GM18868 (cell line): ENCODE data around the gene RUNX1.

ENCODE experiments used
- ATAC-seq: cut with Tn5 transposase; IDR thresholded peaks from one replicate; pipeline ENCODE4 v1.9.1; 2021; ENCODE audit warnings: mild to moderate bottlenecking, moderate library complexity; ENCODE audit not compliant: unreplicated experiment

The RUNX1 gene

GRCh38 chr21:34836933-34837505 is 212.1 kb downstream of the RUNX1 start:
- no peak for ATAC-seq

GRCh38 chr21:34836103-34836932 is 212.8 kb downstream of the RUNX1 start:
- ATAC-seq: no peak

DNA sequence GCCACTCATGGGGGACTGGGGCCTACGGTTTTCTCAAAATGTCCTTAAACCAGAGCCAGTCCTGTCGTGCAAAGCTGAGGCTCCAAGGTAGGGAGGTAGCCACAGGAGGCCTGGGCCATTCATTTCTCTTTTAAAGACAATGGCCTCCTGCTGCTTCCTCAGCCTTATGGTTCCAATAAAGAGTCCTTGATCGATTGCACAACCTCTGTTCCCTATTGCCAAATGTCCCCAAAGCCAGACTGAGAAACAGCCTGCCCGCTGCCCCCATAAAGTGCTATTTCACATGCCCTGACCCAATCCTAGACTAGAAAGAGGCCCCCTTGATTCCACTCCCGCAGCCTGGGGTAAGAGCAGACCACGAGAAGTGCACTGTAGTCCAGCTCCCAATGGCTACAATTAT is 213.6 kb downstream of the RUNX1 start:
- no peak for ATAC-seq

DNA sequence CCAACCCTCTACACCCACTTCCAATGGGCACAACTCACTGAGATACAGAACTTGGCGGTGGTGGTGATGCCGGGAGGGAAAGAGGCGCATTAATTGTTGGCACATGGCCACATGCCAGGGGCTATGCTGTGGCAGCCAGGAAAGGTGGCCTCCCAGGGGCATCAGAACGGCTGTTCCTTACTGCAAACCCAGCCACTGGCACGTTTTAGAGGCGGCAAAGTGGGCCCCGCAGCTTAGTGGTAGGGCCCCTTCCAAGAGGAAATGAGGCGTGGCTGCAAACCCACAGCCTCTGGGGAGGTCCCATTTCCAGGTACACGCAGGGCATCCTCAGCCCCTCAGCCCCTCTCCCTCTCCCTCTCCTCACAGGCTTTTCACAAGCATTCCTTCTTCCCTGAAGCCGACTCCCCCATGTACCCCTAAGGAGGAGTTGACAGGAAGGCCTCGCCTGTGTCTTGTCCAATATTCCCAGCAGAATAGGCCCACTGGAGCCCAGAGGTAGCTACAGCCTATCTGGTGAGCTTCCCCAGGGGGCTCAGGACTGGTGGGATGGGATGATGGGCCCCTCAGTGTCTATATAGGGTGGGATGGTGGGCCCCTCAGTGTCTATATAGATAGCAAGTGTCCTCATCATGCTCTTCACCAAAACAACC is 214.1 kb downstream of the RUNX1 start:
- no peak for ATAC-seq

- no peak for ATAC-seq
Observed at GRCh38 chr21:34834290-34834689, 214.8 kb downstream of the RUNX1 start.

DNA sequence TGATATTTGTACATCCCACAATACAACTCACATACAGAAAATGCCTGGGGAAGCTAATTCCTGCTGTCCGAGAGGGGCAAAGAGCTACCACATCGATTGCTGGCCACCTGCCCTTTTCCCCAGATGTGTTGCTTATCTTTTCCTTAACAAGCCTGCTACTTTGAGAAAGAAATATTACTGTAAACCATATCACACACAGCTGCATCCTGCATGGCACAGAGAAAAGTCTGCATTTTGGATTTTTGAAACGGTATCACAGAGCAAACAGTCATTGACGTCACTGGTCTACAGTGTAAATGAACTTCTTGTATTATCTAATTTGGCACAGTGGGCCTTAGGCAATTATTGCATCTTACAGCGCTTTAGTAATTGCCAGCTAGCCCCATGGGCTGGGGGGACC is 215.6 kb downstream of the RUNX1 start:
- no peak for ATAC-seq

DNA sequence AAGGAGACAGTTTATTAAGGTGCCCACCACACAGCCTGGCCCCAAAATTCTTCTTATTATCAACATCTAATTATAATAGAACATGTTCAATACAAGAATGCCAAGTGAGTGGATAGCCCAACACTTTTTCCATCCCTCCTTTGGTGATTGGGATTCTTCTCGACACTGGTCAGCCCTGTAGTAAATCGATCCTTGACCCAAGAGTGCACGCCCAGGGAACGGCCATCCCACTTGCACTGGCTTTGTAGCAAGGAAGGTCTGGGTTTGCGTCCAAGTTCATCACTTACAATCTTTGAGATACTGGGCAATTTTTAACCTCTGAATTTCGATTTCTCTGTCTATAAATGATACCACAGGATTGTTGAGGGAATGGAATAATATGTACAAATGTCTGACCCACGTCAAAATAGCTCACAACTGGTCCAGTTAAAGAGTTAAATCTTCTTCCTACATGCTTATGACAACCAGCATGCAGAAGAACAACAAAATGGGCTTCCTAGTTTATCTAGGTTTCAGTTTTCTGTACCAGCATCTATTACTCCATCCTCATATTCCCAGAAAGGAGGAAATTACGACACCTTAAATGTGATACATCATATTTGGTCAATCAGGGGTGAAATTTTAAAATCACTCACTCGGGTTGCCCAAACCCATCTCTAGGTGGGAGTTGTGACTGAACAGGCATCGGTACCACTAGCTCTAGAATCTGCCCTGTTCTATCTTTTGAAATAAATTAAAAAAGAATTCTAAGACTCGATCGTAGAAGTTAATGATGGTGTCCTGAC is 218.5 kb downstream of the RUNX1 start:
- ATAC-seq: no peak

DNA sequence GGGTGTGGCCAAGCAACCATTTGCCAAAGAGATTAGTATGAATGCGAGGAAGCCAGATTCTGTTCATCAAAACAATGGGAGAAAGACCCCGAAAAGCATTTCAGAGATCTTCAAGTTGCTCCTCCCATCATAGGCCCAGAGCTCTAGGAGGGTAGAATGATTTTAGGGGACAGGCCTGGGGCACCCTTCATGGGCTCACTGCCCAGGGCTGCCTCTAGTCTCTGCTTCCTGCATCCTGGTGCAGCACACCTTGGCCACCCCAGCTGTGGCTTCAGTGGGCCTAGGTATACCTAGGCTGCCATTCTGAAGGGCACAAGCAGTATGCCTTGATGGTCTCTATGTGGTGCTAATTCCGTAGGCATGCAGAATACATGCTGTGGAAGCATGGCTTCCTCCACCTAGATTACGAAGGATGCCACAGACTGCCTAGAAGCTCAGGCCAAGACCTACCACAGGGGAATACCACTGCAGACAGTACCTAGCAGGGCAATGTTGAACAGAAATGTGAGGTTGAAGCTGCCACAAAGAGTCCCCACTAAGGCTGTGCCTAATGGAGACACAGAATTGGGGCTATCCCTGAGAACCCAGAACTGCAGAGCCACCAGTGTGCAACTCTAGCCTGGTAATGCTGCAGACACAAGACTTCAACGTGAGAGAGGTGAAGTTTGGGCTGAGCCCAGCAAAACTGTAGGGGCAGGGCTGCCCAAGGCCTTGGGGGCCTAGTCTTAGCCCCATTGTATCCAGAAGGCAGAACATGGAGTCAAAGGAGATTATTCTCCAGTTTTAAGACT is 221.5 kb downstream of the RUNX1 start:
- no peak for ATAC-seq

DNA sequence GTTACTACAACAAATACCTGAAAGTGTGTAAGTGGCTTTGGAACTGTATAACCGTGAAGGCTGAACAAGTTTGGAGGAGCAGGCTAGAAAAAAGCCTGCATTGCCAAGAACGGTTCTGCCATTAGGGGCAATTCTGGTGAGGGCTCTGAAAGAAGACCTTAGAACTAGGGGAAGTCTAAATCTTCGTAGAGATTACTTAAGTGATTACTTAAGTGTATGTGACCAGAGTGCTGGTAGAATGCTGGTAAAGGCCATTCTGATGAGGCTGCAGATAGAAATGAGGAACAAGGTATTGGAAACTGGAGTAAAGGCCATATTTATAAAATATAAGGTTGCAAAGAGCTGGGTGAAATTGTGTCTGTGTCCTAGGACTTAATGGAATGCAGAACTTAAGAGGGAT is 222.3 kb downstream of the RUNX1 start:
- no peak for ATAC-seq

GRCh38 chr21:34825948-34826548 is 223.1 kb downstream of the RUNX1 start:
- no peak for ATAC-seq

GRCh38 chr21:34825101-34825500 is 224.0 kb downstream of the RUNX1 start:
- ATAC-seq: no peak

DNA sequence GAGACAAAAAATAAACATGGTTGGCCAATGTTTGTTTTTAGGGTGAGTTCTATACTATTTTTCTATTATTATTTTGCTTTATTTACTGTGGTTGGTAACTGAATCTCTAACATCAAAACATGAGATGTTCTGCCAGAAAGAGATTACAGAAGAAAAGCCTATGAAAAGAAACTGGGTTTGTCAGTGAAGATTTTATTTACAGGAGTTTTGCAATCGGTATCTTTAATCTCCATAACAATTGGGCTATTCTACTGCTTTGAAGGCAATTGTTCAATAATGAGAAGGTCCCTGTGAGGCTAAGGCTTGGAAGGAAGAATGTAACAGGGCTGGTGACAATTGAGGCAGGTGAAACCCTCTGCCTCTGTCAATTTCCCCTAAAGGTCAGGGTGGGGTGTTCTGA is 224.8 kb downstream of the RUNX1 start:
- no peak for ATAC-seq

DNA sequence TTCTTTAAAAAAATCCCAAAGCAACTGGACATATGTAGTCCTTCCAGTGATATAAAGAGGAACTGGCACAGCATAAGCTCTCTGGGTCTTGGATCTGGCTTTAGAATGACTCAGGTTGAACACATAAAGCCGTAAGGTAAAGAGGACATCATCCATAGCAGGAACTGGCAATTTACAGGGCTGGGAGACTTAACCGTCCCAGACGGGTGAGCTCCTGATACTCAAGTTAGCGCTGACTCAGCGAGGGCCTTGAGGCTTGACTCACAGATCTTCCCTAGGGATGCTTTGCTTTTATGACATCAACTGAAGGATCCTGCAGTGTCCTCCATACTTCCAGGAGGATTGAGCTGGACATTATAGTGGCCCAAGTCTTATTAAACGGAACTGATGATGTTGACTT is 226.2 kb downstream of the RUNX1 start:
- ATAC-seq: no peak

- no peak for ATAC-seq
Observed at GRCh38 chr21:34822168-34822567, 226.9 kb downstream of the RUNX1 start.

DNA sequence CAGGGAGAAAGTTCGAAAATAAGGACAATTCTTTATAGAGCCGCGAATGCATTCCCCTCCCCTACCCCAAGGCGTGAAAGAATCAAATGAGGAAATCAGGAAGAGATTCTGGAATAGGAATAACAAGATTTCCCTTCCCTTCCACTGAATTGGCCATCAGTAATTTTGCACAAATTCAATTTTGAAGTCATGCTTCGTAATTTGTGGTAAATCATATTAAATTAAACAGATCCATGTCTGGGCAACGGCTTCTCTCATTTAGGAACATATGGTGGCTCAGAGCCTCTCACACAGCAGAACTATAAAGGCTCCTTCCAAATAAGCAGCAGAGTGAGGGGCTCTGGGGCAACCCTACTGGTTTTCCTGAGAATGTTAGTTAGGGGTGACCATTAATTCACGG is 227.4 kb downstream of the RUNX1 start:
- ATAC-seq: no peak

DNA sequence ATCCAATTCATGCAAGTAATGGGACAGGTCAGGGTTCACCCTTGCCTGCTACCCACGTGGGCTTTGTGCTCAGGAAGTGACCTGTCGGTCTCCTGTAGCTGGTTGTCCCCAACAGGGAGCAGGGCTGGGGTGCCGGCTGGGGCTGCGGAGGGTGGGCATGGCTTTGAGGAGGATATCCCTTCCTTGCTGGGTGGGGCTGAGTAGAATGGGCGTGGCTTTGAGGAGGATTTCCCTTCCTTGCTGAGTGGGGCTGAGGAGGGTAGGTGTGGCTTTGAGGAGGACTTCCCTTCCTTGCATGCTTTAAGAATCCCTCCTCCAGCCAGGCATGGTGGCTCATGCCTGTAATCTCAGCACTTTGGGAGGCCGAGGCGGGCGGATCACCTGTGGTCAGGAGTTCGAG is 229.1 kb downstream of the RUNX1 start:
- ATAC-seq: no peak

DNA sequence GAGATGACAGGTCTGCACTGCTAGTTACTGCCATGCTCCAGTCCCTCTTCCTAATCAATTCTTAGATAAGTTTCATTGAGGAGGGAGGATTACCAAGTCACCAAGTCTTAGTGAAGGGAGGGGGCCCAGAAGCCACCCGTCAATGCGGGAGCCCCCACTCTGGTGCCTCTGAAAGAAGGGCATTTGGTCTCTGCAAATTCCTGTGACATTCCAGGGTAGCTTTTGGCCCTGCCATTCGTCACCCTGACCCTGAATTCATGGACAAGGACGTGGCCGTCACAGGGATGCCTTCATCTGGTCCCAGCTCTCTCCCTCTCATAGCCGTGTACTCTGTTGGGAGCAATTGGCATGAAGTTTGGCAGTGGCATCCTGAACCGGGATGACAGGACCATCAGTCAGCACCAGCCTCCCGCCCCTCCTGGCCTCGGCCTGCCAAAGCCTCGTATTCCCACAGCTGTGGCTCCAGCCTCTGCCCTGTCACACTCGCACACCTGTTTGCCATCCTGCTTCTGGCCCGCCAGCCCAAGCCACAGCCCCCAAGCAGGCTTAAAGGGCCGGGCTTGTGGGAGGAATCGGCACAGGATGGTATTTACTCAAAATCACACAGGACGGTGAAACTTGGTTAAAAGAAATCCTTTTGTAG is 229.6 kb downstream of the RUNX1 start:
- ATAC-seq: no peak

DNA sequence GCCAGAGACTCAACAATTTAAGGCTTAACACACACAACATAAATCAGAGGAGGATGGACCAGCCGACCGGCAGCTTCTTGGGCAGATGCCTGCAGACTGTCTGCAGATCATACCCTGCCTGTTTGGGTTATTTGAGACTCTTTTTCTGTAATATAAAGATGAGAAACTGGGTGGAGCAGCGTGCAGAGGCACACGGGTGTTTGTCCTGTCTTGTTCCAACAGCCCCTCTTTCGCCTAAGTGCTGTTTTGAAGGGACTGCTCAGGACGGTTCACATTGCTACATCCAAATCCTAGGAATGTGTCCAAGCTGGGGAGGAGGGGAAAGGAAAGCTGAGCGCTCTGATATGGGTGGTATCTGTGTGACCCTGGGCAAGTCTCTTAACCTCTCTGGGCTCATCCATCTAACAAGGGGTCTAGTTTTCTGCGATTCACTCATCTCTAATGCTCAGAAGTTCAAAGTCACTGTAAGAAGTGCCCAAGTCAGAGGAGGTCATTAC is 230.4 kb downstream of the RUNX1 start:
- ATAC-seq: no peak

GRCh38 chr21:34817821-34818661 is 231.1 kb downstream of the RUNX1 start:
- ATAC-seq: no peak
